ENCODE measurements around the gene SLC25A45.

Gene SLC25A45

DNA sequence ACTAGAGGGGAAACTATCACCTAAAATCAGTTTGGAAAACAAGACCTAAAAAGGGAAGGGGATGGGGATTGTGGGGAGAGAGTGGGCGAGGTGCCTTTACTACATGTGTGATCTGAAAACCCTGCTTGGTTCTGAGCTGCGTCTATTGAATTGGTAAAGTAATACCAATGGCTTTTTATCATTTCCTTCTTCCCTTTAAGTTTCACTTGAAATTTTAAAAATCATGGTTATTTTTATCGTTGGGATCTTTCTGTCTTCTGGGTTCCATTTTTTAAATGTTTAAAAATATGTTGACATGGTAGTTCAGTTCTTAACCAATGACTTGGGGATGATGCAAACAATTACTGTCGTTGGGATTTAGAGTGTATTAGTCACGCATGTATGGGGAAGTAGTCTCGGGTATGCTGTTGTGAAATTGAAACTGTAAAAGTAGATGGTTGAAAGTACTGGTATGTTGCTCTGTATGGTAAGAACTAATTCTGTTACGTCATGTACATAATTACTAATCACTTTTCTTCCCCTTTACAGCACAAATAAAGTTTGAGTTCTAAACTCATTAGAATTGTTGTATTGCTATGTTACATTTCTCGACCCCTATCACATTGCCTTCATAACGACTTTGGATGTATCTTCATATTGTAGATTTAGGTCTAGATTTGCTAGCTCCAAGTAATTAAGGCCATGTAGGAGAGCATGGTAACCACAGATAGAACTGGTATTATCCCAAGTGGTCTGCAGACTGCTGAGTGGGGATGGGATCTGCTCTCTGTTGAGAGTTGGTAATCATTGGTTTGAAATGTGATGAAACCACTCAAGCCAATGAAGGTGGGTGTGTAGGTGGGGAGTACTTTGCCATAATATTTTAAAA lies 43.8 kb upstream of the SLC25A45 start:
- CTCF ChIA-PET: no interaction called here

DNA sequence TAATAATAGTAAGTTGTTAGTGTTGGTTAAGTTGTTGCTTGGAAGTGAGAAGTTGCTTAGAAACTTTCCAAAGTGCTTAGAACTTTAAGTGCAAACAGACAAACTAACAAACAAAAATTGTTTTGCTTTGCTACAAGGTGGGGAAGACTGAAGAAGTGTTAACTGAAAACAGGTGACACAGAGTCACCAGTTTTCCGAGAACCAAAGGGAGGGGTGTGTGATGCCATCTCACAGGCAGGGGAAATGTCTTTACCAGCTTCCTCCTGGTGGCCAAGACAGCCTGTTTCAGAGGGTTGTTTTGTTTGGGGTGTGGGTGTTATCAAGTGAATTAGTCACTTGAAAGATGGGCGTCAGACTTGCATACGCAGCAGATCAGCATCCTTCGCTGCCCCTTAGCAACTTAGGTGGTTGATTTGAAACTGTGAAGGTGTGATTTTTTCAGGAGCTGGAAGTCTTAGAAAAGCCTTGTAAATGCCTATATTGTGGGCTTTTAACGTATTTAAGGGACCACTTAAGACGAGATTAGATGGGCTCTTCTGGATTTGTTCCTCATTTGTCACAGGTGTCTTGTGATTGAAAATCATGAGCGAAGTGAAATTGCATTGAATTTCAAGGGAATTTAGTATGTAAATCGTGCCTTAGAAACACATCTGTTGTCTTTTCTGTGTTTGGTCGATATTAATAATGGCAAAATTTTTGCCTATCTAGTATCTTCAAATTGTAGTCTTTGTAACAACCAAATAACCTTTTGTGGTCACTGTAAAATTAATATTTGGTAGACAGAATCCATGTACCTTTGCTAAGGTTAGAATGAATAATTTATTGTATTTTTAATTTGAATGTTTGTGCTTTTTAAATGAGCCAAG lies 42.9 kb upstream of the SLC25A45 start:
- ChIA-PET POLR2A (interaction anchor here (0.6 to 16.9 kb wide), 12 partner anchors 10 to 465 kb away, joined by 3 to 1436 read pairs (median 51); partner anchors contain the start of genes CCDC85B, FRMD8, MALAT1 and SLC25A45), CTCF (no interaction called here)
- no peak for DNase-seq (ENCODE audit: extremely low spot score)
- TF ChIP-seq NFRKB (IDR thresholded peaks at IDR 0.05) (0 out of 2 replicates have a peak, but pooled peaks have one; percentile 16), PKNOX1 (IDR thresholded peaks at IDR 0.05) (no peak)

More for the DNA sequence above, 43.8 kb upstream of the SLC25A45 start:
- TF ChIP-seq LEF1 (IDR thresholded peaks at IDR 0.05; ENCODE audit: borderline replicate concordance) (no peak), HDGF (IDR thresholded peaks at IDR 0.05; ENCODE audit: borderline replicate concordance) (no peak), PKNOX1 (IDR thresholded peaks at IDR 0.05) (no peak), SUZ12 (IDR thresholded peaks at IDR 0.05) (no peak), FOXM1 (IDR thresholded peaks at IDR 0.05; ENCODE audit: borderline replicate concordance) (no peak), BHLHE40 (IDR thresholded peaks at IDR 0.05; ENCODE audit: borderline replicate concordance) (no peak), FOXK2 (IDR thresholded peaks at IDR 0.05) (no peak), CTBP1 (IDR thresholded peaks at IDR 0.05; ENCODE audit: borderline replicate concordance) (no peak), ELF4 (IDR thresholded peaks at IDR 0.05) (no peak), SP1 (IDR thresholded peaks at IDR 0.05) (no peak), FOXA1 (IDR thresholded peaks at IDR 0.05) (no peak), TARDBP (IDR thresholded peaks at IDR 0.05) (no peak), L3MBTL2 (conservative IDR thresholded peaks at IDR 0.05) (no peak)
- DNase-seq (ENCODE audit: extremely low spot score): no peak
- POLR2A ChIA-PET: interaction anchor here (0.6 to 16.9 kb wide), 8 partner anchors 10 to 72 kb away, joined by 3 to 1436 read pairs (median 160); partner anchors contain the start of genes FRMD8, MALAT1 and SLC25A45

DNA sequence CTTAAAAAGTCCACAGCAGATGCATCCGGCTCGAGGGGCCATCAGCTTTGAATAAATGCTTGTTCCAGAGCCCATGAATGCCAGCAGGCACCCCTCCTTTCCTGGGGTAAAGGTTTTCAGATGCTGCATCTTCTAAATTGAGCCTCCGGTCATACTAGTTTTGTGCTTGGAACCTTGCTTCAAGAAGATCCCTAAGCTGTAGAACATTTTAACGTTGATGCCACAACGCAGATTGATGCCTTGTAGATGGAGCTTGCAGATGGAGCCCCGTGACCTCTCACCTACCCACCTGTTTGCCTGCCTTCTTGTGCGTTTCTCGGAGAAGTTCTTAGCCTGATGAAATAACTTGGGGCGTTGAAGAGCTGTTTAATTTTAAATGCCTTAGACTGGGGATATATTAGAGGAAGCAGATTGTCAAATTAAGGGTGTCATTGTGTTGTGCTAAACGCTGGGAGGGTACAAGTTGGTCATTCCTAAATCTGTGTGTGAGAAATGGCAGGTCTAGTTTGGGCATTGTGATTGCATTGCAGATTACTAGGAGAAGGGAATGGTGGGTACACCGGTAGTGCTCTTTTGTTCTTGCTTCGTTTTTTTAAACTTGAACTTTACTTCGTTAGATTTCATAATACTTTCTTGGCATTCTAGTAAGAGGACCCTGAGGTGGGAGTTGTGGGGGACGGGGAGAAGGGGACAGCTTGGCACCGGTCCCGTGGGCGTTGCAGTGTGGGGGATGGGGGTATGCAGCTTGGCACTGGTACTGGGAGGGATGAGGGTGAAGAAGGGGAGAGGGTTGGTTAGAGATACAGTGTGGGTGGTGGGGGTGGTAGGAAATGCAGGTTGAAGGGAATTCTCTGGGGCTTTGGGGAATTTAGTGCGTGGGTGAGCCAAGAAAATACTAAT lies 42.0 kb upstream of the SLC25A45 start:
- DNase-seq (ENCODE audit: extremely low spot score): no peak
- ChIA-PET POLR2A (interaction anchor here (0.8 to 16.9 kb wide), 28 partner anchors 8 to 466 kb away, joined by 3 to 1436 read pairs (median 12); partner anchors contain the start of genes CCDC85B, DPF2, FRMD8 and MALAT1), CTCF (interaction anchor here (1.9 kb wide), 1 partner anchor 47 kb away, joined by 5 read pairs; no protein-coding TSS in a partner anchor)
- TF ChIP-seq NFRKB (IDR thresholded peaks at IDR 0.05) (no peak), BHLHE40 (IDR thresholded peaks at IDR 0.05; ENCODE audit: borderline replicate concordance) (no peak), ZNF384 (IDR thresholded peaks at IDR 0.05) (no peak), FOXA1 (IDR thresholded peaks at IDR 0.05) (no peak), PKNOX1 (IDR thresholded peaks at IDR 0.05) (no peak), TARDBP (IDR thresholded peaks at IDR 0.05) (no peak), FOXM1 (IDR thresholded peaks at IDR 0.05; ENCODE audit: borderline replicate concordance) (no peak), SUZ12 (IDR thresholded peaks at IDR 0.05) (no peak), LEF1 (IDR thresholded peaks at IDR 0.05; ENCODE audit: borderline replicate concordance) (no peak), SP1 (IDR thresholded peaks at IDR 0.05) (no peak), ARNT (IDR thresholded peaks at IDR 0.05) (no peak), HDGF (IDR thresholded peaks at IDR 0.05; ENCODE audit: borderline replicate concordance) (no peak), CTBP1 (IDR thresholded peaks at IDR 0.05; ENCODE audit: borderline replicate concordance) (no peak), FOXK2 (IDR thresholded peaks at IDR 0.05) (no peak), ELF4 (IDR thresholded peaks at IDR 0.05) (no peak), L3MBTL2 (conservative IDR thresholded peaks at IDR 0.05) (no peak)

- POLR2A ChIA-PET: interaction anchor here (0.6 to 16.9 kb wide), 32 partner anchors 9 to 196 kb away, joined by 3 to 1436 read pairs (median 10); partner anchors contain the start of genes DPF2, FRMD8, MALAT1 and PCNX3
- no peak for TF ChIP-seq FOXK2 (IDR thresholded peaks at IDR 0.05)
- TF ChIP-seq NFRKB (IDR thresholded peaks at IDR 0.05): no peak
- no peak for TF ChIP-seq CTBP1 (IDR thresholded peaks at IDR 0.05; ENCODE audit: borderline replicate concordance)
- no peak for TF ChIP-seq FOXM1 (IDR thresholded peaks at IDR 0.05; ENCODE audit: borderline replicate concordance)
- no peak for TF ChIP-seq HDGF (IDR thresholded peaks at IDR 0.05; ENCODE audit: borderline replicate concordance)
- TF ChIP-seq L3MBTL2 (conservative IDR thresholded peaks at IDR 0.05): no peak
- CTCF ChIA-PET: interaction anchor here (1.9 kb wide), 1 partner anchor 48 kb away, joined by 5 read pairs; no protein-coding TSS in a partner anchor
- DNase-seq (ENCODE audit: extremely low spot score): no peak
Measured at GRCh38 chr11:65423516-65424204, 41.2 kb upstream of the SLC25A45 start.

Data from HEK293T (cell line).